Esophagus (tissue), 2 donors: ENCODE measurements around the gene TXN2. TPM values are rescaled to one million over a fixed set of nuclear protein-coding genes. Genes with fewer than 3 reads are reported as not detected.
"Not testable (repeated sequence)": the region's sequence is repeated elsewhere in the genome, so short reads cannot be mapped to it uniquely, and the experiment has no call there.

Source experiments
- H3K27ac ChIP-seq, 2 donors: one replicate each; pipeline ENCODE4 v1.5.1; 2013; ENCODE audit warnings: low read depth in 2 of 2, mild to moderate bottlenecking in 2 of 2, inconsistent platforms in 1 of 2, low read length in 1 of 2, moderate library complexity in 1 of 2
- H3K27me3 ChIP-seq, 2 donors: one replicate each; pipeline ENCODE4 v1.6.1; 2013; ENCODE audit warnings: low read length in 2 of 2, control low read depth in 1 of 2, mild to moderate bottlenecking in 1 of 2; ENCODE audit not compliant: insufficient read depth in 2 of 2, control insufficient read depth in 1 of 2
- H3K36me3 ChIP-seq, 2 donors: one replicate each; pipeline ENCODE4 v1.6.1; 2013; ENCODE audit warnings: low read length in 1 of 2; ENCODE audit not compliant: control insufficient read depth in 2 of 2, insufficient read depth in 2 of 2
- H3K4me1 ChIP-seq, 2 donors: one replicate each; pipeline ENCODE4 v1.6.1; 2013; ENCODE audit warnings: low read length in 1 of 2; ENCODE audit not compliant: control insufficient read depth in 2 of 2, insufficient read depth in 2 of 2
- H3K4me3 ChIP-seq, 2 donors: one replicate each; pipeline ENCODE4 v1.5.1; 2013; ENCODE audit warnings: low read length in 2 of 2, mild to moderate bottlenecking in 2 of 2, low read depth in 1 of 2, moderate library complexity in 1 of 2
- H3K9me3 ChIP-seq, 2 donors: one replicate each; pipeline ENCODE4 v1.6.1; 2013; ENCODE audit warnings: mild to moderate bottlenecking in 2 of 2, low read depth in 1 of 2, low read length in 1 of 2, moderate library complexity in 1 of 2; ENCODE audit not compliant: control insufficient read depth in 2 of 2, insufficient read depth in 1 of 2
- WGBS, 2 donors: extraction: QIAGEN DNeasy Blood & Tissue Kit; methylation state at CpG; one replicate each; pipeline ENCODE4 v1.1.7; 2013; 5-methylcytosine and 5-hydroxymethylcytosine counted together
- polyA plus RNA-seq, 2 donors: library from polyadenylated mRNA; stranded (reverse); fragments of 200-250 nt; gene quantifications; one replicate each; pipeline ENCODE4 v1.2.3, GENCODE V29; 2013
- donor health status: healthy with polysubstance abuse.
- donor health status: Bipolar disorder and iron deficiency.

The TXN2 gene
- polyA plus RNA-seq, 2 donors: 53.5 to 81.8 TPM

DNA sequence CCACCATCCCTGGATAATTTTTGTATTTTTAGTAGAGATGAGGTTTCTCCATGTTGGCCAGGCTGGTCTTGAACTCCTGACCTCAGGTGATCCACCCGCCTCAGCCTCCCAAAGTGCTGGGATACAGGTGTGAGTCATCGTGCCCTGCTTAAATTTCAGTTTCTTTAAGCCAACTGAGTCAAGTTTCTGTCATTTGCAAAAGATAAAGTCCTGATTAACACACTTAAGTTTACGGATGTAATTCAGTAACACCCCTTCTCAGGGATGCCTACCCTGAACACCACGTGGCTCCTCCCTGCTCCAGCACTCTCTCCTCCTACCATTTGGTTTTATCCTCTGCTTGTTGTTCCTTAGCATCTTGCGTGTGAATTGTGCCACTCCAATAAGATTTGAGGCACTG, 57.0 kb downstream of the TXN2 start:
- H3K4me3 ChIP-seq, H3K9me3 ChIP-seq, H3K27ac ChIP-seq, H3K27me3 ChIP-seq, H3K4me1 ChIP-seq, H3K36me3 ChIP-seq: not testable (repeated sequence)
- 74% methylated on average over 5 of the region's 5 CpGs for WGBS, 2 donors

- peak overlapping the region in 1 of 2 donors; percentile 34 for H3K27ac ChIP-seq
These were observed 57.7 kb downstream of the TXN2 start for GRCh38 chr22:36423461-36424404.

DNA sequence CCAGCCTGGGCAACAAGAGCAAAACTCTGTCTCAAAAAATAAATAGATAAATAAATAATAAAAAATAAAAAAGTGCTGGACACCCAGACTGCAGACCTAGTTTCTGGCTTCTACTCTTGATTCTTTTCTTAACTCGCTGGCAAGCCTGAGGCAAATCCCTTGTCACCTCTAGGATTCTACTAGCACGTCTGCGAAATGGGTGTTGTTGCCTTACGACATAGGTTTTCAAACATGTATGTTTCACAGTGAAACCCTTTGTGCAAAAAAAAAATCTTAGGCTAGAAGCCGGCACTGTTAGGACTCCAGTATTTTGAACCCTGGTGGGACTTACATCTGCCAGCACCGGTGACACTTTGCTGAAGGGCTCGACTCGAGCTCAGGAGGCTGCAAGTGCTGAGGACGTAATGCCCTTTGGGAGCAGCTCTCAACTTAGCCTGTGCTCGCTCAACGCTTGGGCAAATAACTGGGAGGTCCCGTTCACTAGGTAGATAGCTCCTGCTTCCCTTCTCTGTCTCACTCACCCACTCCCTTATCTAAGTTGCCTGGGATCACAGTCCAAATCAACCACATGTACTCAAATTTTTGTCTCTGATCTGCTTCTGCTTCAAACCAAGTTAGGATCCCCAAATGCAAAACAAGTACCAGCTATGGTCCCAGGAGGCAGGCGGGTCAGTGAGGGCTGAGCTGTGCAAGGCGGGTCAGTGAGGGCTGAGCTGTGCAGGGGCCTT, 59.0 kb downstream of the TXN2 start:
- Histone ChIP-seq H3K4me1 (no peaks in the 10 kb centered on the region), H3K27ac (no peak overlapping the region), H3K9me3 (no peaks in the 10 kb centered on the region), H3K27me3 (no peaks in the 10 kb centered on the region), H3K4me3 (no peak overlapping the region), H3K36me3 (no peaks in the 10 kb centered on the region)
- WGBS, 2 donors: 85 to 87% methylated on average over 14 of the region's 14 CpGs

More at GRCh38 chr22:36423461-36424404, 57.7 kb downstream of the TXN2 start:
- Histone ChIP-seq H3K4me3 (no peak overlapping the region), H3K4me1 (no peaks in the 10 kb centered on the region), H3K27me3 (no peaks in the 10 kb centered on the region), H3K36me3 (no peaks in the 10 kb centered on the region), H3K9me3 (no peaks in the 10 kb centered on the region)
- WGBS, 2 donors: 86 to 88% methylated on average over 13 to 15 of the region's 16 CpGs

- no peaks in the 10 kb centered on the region for H3K4me1 ChIP-seq
- no peak overlapping the region for H3K4me3 ChIP-seq
- 64 to 66% methylated on average over 21 of the region's 21 CpGs for WGBS, 2 donors
- H3K9me3 ChIP-seq: no peaks in the 10 kb centered on the region
- no peaks in the 10 kb centered on the region for H3K27me3 ChIP-seq
- no peaks in the 10 kb centered on the region for H3K36me3 ChIP-seq
- H3K27ac ChIP-seq: peak overlapping the region; percentile 47 to 50
These were observed 61.2 kb downstream of the TXN2 start for GRCh38 chr22:36419912-36420882.

DNA sequence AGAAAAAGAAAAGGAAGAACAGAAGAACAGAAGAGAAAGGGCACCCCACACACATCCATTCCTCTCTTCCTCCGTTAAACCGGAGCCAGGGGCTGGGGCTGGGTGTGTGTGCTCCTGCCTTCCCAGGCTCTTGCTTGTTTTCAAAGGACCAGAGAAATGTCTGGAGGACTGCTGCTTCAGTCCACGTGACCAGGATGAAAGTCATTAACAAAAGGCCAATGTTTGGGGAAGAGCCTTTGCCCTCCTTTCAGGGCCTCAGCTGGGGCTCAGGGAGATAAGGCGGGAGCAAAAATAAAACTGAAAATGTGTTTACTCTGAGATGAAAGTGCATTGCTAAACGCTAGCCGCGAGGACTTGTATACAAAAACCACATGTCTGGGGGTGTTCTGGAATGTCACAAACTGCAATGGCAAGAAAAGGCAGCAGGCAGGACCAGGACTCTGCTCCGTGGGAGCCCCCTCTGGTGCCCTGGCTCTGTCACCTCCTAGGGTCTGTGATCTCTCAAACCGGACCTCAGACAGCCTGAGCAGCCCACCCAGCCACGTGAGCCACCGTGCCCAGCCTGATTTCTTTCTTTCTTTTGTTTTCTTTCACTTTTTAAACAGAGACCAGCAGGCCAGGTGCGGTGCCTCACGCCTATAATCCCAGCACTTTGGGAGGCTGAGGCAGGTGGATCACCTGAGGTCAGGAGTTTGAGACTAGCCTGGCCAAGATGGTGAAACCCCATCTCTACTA, 62.1 kb downstream of the TXN2 start:
- no peak overlapping the region for H3K4me3 ChIP-seq
- no peaks in the 10 kb centered on the region for H3K36me3 ChIP-seq
- H3K9me3 ChIP-seq: no peaks in the 10 kb centered on the region
- H3K27me3 ChIP-seq: no peaks in the 10 kb centered on the region
- H3K4me1 ChIP-seq: no peaks in the 10 kb centered on the region
- peak overlapping the region; percentile 15 to 67 for H3K27ac ChIP-seq
- WGBS, 2 donors: 18 to 30% methylated on average over 13 of the region's 13 CpGs

DNA sequence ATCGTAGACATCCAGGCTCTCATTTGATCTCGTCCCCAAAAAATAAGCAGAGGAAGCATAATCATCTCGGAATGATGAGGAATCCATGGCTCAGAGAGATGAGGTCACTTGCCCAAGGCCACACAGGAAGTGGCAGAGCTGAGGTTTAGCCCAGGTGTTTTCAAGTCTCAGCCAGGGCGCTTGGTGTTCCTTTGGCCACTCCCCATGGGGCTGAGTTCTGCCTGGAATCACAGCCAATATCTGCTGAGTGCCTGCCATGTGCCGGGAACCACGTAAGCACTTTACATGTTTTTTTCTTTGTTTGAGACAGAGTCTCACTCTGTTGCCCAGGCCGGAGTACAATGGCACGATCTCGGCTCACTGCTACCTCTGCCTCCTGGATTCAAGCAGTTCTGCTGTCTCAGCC, 64.2 kb downstream of the TXN2 start:
- WGBS, 2 donors: 36 to 39% methylated on average over 9 of the region's 9 CpGs
- Histone ChIP-seq H3K4me3 (no peak overlapping the region), H3K4me1 (peaks cover 0 to 2% of the 10 kb centered on the region in 2 donors), H3K27me3 (no peaks in the 10 kb centered on the region), H3K9me3 (no peaks in the 10 kb centered on the region), H3K36me3 (no peaks in the 10 kb centered on the region), H3K27ac (peak overlapping the region; percentile 54 to 81)

Other genes starting within 250 kb of the TXN2 start
- 10 to 100 TPM in 1 of 2 donors, 1 to 10 TPM in 1; 9.2 to 14.9 TPM for gene APOL2, start 242.1 kb downstream of the TXN2 start, polyA plus RNA-seq
- gene APOL1, start 228.5 kb downstream of the TXN2 start, polyA plus RNA-seq: 10 to 100 TPM in 1 of 2 donors, 1 to 10 TPM in 1; 9.8 to 10.5 TPM
- 100 to 1,000 TPM; 107 to 114 TPM for gene MYH9, start 93.7 kb downstream of the TXN2 start, polyA plus RNA-seq
- gene FOXRED2, start 25.4 kb upstream of the TXN2 start, polyA plus RNA-seq: 1 to 10 TPM; 3.2 to 3.7 TPM
- gene EIF3D, start 47.5 kb upstream of the TXN2 start, polyA plus RNA-seq: 100 to 1,000 TPM; 129 to 194 TPM
- not detected for gene CACNG2, start 222.1 kb upstream of the TXN2 start, polyA plus RNA-seq